CD14-positive monocyte (primary cell): Measurements from ENCODE around the gene CNGB1. TPM values are rescaled to one million over a fixed set of nuclear protein-coding genes. Genes with fewer than 3 reads are reported as not detected.

Experiments used
- DNase-seq, 3 donors: peaks; one replicate each; pipeline ENCODE4 v3.0.0-alpha.2; 2011 to 2022
- H2AFZ ChIP-seq: 2 replicates; pipeline ENCODE4 v1.6.0; 2012; ENCODE audit warnings: mild to moderate bottlenecking, low read depth, low read length, inconsistent platforms; ENCODE audit not compliant: insufficient read depth, poor library complexity, severe bottlenecking
- H3K27ac ChIP-seq, 2 donors: 1 replicate in 1 of 2; 2 replicates in 1 of 2; pipeline ENCODE4 v1.5.1; 2012 to 2013; ENCODE audit warnings: low read length in 2 of 2, control low read depth in 1 of 2, inconsistent platforms in 1 of 2, low read depth in 1 of 2, mild to moderate bottlenecking in 1 of 2
- H3K27me3 ChIP-seq, 2 donors: one replicate each; pipeline versions ENCODE4 v1.6.0 to v1.6.1; 2011 to 2013; ENCODE audit warnings: low read length in 2 of 2; ENCODE audit not compliant: control insufficient read depth in 2 of 2, insufficient read depth in 2 of 2
- H3K36me3 ChIP-seq, 2 donors: replicated peaks in 1 of 2; 1 replicate in 1 of 2; 2 replicates in 1 of 2; pipeline versions ENCODE4 v1.5.1 to v1.6.1; 2012 to 2013; ENCODE audit warnings: low read length in 2 of 2, control low read depth in 1 of 2, inconsistent platforms in 1 of 2, mild to moderate bottlenecking in 1 of 2; ENCODE audit not compliant: insufficient read depth in 2 of 2, control insufficient read depth in 1 of 2
- H3K4me1 ChIP-seq, 2 donors: 1 replicate in 1 of 2; 2 replicates in 1 of 2; pipeline versions ENCODE4 v1.5.1 to v1.6.1; 2012 to 2013; ENCODE audit warnings: low read length in 2 of 2, control low read depth in 1 of 2, inconsistent platforms in 1 of 2, mild to moderate bottlenecking in 1 of 2, moderate library complexity in 1 of 2; ENCODE audit not compliant: insufficient read depth in 2 of 2, control insufficient read depth in 1 of 2
- H3K4me2 ChIP-seq: replicated peaks from 2 replicates; pipeline ENCODE3; 2012; ENCODE audit warnings: low read length, moderate library complexity, mild to moderate bottlenecking; ENCODE audit not compliant: poor library complexity, severe bottlenecking; ENCODE audit errors: extremely low read depth
- H3K4me3 ChIP-seq, 3 experiments: fragments of 200-600 bp in 1 of 3; sonication (generic) in 1 of 3; replicated peaks in 1 of 3; 1 replicate in 2 of 3; 2 replicates in 1 of 3; pipeline ENCODE4 v1.5.1; 2011 to 2013; ENCODE audit warnings: low read length in 3 of 3, mild to moderate bottlenecking in 3 of 3, control low read depth in 2 of 3, low read depth in 2 of 3, inconsistent platforms in 1 of 3, moderate library complexity in 1 of 3
- H3K79me2 ChIP-seq: 2 replicates; pipeline ENCODE4 v1.6.0; 2012; ENCODE audit warnings: mild to moderate bottlenecking, control low read depth, inconsistent platforms, low read length, moderate library complexity; ENCODE audit not compliant: insufficient read depth
- H3K9ac ChIP-seq: 2 replicates; pipeline ENCODE4 v1.6.0; 2017; ENCODE audit warnings: low read length, mild to moderate bottlenecking; ENCODE audit not compliant: insufficient read depth, poor library complexity, severe bottlenecking
- H3K9me3 ChIP-seq, 2 donors: replicated peaks in 1 of 2; 1 replicate in 1 of 2; 2 replicates in 1 of 2; pipeline versions ENCODE4 v1.5.1 to v1.6.1; 2012 to 2013; ENCODE audit warnings: low read length in 2 of 2, control low read depth in 1 of 2; ENCODE audit not compliant: control insufficient read depth in 1 of 2, insufficient read depth in 1 of 2
- H4K20me1 ChIP-seq: 2 replicates; pipeline ENCODE4 v1.6.0; 2012; ENCODE audit warnings: mild to moderate bottlenecking, low read length, control low read depth, moderate library complexity; ENCODE audit not compliant: insufficient read depth
- H3K27ac Mint-ChIP-seq, 7 donors: one replicate each; pipeline ENCODE4 v1.8.0; 2020; ENCODE audit warnings: mild to moderate bottlenecking in 7 of 7, mixed read lengths in 7 of 7, moderate library complexity in 6 of 7, inconsistent platforms in 2 of 7
- H3K27me3 Mint-ChIP-seq, 3 donors: one replicate each; pipeline ENCODE4 v1.8.0; 2021 to 2022; ENCODE audit warnings: low read depth in 3 of 3, mild to moderate bottlenecking in 3 of 3, mixed read lengths in 3 of 3, moderate library complexity in 3 of 3, inconsistent platforms in 1 of 3
- H3K36me3 Mint-ChIP-seq, 2 donors: one replicate each; pipeline ENCODE4 v1.8.0; 2020; ENCODE audit warnings: mixed read lengths in 2 of 2, inconsistent platforms in 1 of 2, mild to moderate bottlenecking in 1 of 2
- H3K4me1 Mint-ChIP-seq: one replicate; pipeline ENCODE4 v1.8.0; 2020; ENCODE audit warnings: mild to moderate bottlenecking, mixed read lengths
- H3K4me3 Mint-ChIP-seq, 2 donors: one replicate each; pipeline ENCODE4 v1.8.0; 2020; ENCODE audit warnings: mild to moderate bottlenecking in 2 of 2, mixed read lengths in 2 of 2, moderate library complexity in 1 of 2
- H3K9me3 Mint-ChIP-seq, 7 donors: one replicate each; pipeline ENCODE4 v1.8.0; 2020 to 2022; ENCODE audit warnings: mixed read lengths in 7 of 7, mild to moderate bottlenecking in 6 of 7, moderate library complexity in 6 of 7, inconsistent platforms in 2 of 7
- CTCF ChIP-seq: fragments of 200-600 bp; IDR thresholded peaks from one replicate; pipeline ENCODE4 v1.8.0; 2022; ENCODE audit warnings: antibody characterized with exemption, mild to moderate bottlenecking
- WGBS: methylation state at CpG from one replicate; pipeline ENCODE4 v1.1.5; 2013; ENCODE audit warnings: missing lambda C conversion rate; ENCODE audit not compliant: insufficient coverage; 5-methylcytosine and 5-hydroxymethylcytosine counted together
- intact Hi-C, 2 donors: fragments of 100-400 bp; cut with micrococcal nuclease; formaldehyde crosslinking; loops; one replicate each; pipeline versions ENCODE4 v1.15.0 to v1.15.1; 2023
- polyA plus RNA-seq, 3 donors: library from polyadenylated mRNA; depleted of rRNA in 1 of 3; unstranded in 2 of 3; stranded (reverse) in 1 of 3; fragments of 300-500 nt in 2 of 3; fragments of >200 nt in 1 of 3; fragmentation: Illumina TruSeq in 2 of 3; gene quantifications; 1 replicate in 2 of 3; 2 replicates in 1 of 3; pipeline ENCODE4 v1.2.3, GENCODE V29; 2012 to 2021

CNGB1 gene
- polyA plus RNA-seq, 3 donors = not detected

DNA sequence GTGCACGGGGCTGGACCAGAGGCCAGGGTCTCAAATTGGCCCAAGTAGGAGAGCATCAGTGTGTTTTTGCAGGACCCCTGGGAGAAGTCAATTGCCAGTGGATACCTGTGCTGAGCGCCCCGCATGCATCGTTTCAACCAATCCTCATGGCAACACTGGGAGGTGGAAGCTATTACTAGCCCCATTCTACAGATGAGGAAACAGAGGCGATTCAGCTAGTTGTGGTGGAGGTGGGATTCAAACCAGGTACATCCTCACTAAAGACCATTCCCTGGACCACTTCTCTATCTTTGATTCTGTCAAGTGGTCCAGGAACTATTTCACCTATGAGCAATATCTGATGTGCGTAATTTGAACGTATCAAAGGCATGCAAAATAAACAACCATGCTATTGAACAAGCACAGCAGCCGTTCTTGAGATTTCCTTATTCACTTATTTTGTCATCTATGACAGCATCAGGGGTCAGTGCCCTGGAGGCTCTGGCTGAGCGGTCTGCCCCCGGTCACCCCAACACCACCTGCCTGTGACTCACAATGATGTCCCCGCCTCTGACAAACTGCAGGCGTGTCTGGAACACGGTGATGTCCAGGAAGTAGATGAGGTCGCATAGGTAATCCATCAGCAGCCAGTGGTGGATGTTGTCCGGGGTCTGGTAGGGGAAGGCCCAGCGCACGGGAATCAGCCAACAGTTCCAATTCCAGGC, 54.0 kb downstream of the CNGB1 start:
- Mint-ChIP-seq H3K9me3 (peaks cover 0 to 4% (median 0%) of the 10 kb centered on the region in 7 donors), H3K36me3 (no peaks in the 10 kb centered on the region), H3K4me3 (no peak overlapping the region), H3K4me1 (peaks cover 11% of the 10 kb centered on the region), H3K27ac (no peak overlapping the region), H3K27me3 (no peaks in the 10 kb centered on the region)
- DNase-seq = no peak
- H2AFZ ChIP-seq = no peak overlapping the region
- no peaks in the 10 kb centered on the region for H3K79me2 ChIP-seq
- no peaks in the 10 kb centered on the region for H3K27me3 ChIP-seq
- TF ChIP-seq CTCF = no peak
- no peak overlapping the region for H3K4me3 ChIP-seq
- no peak overlapping the region for H3K9ac ChIP-seq
- no peaks in the 10 kb centered on the region for H3K9me3 ChIP-seq
- no peaks in the 10 kb centered on the region for H4K20me1 ChIP-seq
- peaks cover 5 to 6% of the 10 kb centered on the region in 2 donors for H3K4me1 ChIP-seq
- no peak overlapping the region for H3K27ac ChIP-seq
- WGBS = 96% methylated on average over 13 of the region's 17 CpGs
- H3K36me3 ChIP-seq = no peaks in the 10 kb centered on the region
- H3K4me2 ChIP-seq = no peak overlapping the region
- intact Hi-C loops = no loop called here

DNA sequence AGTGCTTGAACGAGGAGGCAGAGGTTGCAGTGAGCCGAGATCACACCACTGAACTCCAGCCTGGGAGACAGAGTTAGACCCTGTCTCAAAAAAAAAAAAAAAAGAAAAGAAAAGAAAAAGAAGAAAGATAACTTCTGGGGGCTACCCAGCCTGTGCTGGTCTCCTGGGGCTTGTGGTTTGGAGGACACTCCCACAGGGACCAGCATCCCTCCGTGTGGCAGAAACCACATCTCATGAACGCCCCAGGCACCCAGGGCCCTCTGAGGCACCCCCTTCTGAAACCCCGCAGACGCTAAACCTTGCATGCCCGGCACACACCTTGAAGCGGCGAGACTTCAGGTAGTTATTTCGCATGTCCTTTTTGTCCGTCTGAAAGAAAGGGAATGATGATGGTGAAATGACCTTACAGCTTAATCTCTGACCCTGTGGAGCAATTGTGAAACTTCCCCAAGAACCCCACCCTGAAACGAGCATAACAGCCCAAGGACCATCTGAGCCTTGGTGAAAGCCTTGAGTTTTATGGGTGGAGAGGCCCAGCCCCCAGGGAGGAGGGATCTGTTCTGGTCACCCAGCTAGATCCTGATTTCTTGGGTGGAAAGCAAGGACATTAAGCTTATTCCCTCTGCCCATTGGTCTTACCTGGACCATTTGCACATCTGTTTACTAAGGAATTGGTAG, 55.0 kb downstream of the CNGB1 start:
- H3K4me2 ChIP-seq = no peak overlapping the region
- TF ChIP-seq CTCF = no peak
- Mint-ChIP-seq H3K4me1 (peaks cover 11% of the 10 kb centered on the region), H3K4me3 (no peak overlapping the region), H3K9me3 (peaks cover 0 to 4% (median 0%) of the 10 kb centered on the region in 7 donors), H3K27me3 (no peaks in the 10 kb centered on the region), H3K36me3 (no peaks in the 10 kb centered on the region), H3K27ac (no peak overlapping the region)
- no peak overlapping the region for H2AFZ ChIP-seq
- H3K36me3 ChIP-seq = no peaks in the 10 kb centered on the region
- H3K4me1 ChIP-seq = peaks cover 5 to 6% of the 10 kb centered on the region in 2 donors
- no peaks in the 10 kb centered on the region for H3K27me3 ChIP-seq
- H3K9me3 ChIP-seq = no peaks in the 10 kb centered on the region
- no peaks in the 10 kb centered on the region for H4K20me1 ChIP-seq
- no peak overlapping the region for H3K27ac ChIP-seq
- intact Hi-C loops = no loop called here
- no peaks in the 10 kb centered on the region for H3K79me2 ChIP-seq
- no peak for DNase-seq
- no peak overlapping the region for H3K9ac ChIP-seq
- H3K4me3 ChIP-seq = no peak overlapping the region
- WGBS = 37% methylated on average over 2 of the region's 12 CpGs
